ENCODE measurements around the gene RANGAP1. TPM values are rescaled to one million over a fixed set of nuclear protein-coding genes. Genes with fewer than 3 reads are reported as not detected.
A peak's percentile ranks its signal among the peaks of the same experiment; 100 is the strongest.

RANGAP1 gene
- total RNA-seq, 1 donor from 2014 or later, result 42.8 TPM

- ATAC-seq (ENCODE audit: poor library complexity) (no peak), DNase-seq (no peak)
- intact Hi-C loops (cut with DNase I), result no loop called here
Observed at GRCh38 chr22:41241133-41241676, 44.8 kb downstream of the RANGAP1 start.

GRCh38 chr22:41240377-41241132 lies 45.4 kb downstream of the RANGAP1 start, which contains the start of gene CHADL:
TSS of gene CHADL (minus strand) at chr22:41240931. CDS start at chr22:41240881, 50 bp downstream.
- intact Hi-C loops (cut with DNase I), result no loop called here
- DNase-seq, result no peak

GRCh38 chr22:41239443-41240128 lies 46.4 kb downstream of the RANGAP1 start:
- intact Hi-C loops (cut with DNase I), result no loop called here
- no peak for ATAC-seq (ENCODE audit: poor library complexity)

More at GRCh38 chr22:41240377-41241132, 45.4 kb downstream of the RANGAP1 start, which contains the start of gene CHADL:
- no peak for ATAC-seq (ENCODE audit: poor library complexity)

GRCh38 chr22:41238570-41239442 lies 47.2 kb downstream of the RANGAP1 start:
- intact Hi-C loops (cut with DNase I), result no loop called here
- DNase-seq, result no peak
- ATAC-seq (ENCODE audit: poor library complexity), result no peak

More at GRCh38 chr22:41239443-41240128, 46.4 kb downstream of the RANGAP1 start:
- DNase-seq, result no peak

- intact Hi-C loops (cut with DNase I), result no loop called here
- DNase-seq (peak; percentile 86), ATAC-seq (ENCODE audit: poor library complexity) (peak; percentile 68)
Observed at GRCh38 chr22:41237707-41238569, 48.0 kb downstream of the RANGAP1 start.

GRCh38 chr22:41237036-41237706 lies 48.8 kb downstream of the RANGAP1 start:
- intact Hi-C loops (cut with DNase I), result no loop called here
- no peak for ATAC-seq (ENCODE audit: poor library complexity)
- no peak for DNase-seq

- no peak for DNase-seq
- peak; percentile 30 for ATAC-seq (ENCODE audit: poor library complexity)
- intact Hi-C loops (cut with DNase I), result no loop called here
Observed at GRCh38 chr22:41234815-41235695, 50.9 kb downstream of the RANGAP1 start.

GRCh38 chr22:41231369-41231768 lies 54.6 kb downstream of the RANGAP1 start:
- intact Hi-C loops (cut with DNase I), result no loop called here
- ATAC-seq (ENCODE audit: poor library complexity) (no peak), DNase-seq (no peak)

GRCh38 chr22:41230401-41230785 lies 55.6 kb downstream of the RANGAP1 start:
- ATAC-seq (ENCODE audit: poor library complexity), result no peak
- intact Hi-C loops (cut with DNase I), result no loop called here
- no peak for DNase-seq

- ATAC-seq (ENCODE audit: poor library complexity) (peak; percentile 80), DNase-seq (peak; percentile 74)
- intact Hi-C loops (cut with DNase I), result no loop called here
Observed at GRCh38 chr22:41229730-41230400, 56.1 kb downstream of the RANGAP1 start.

- DNase-seq (no peak), ATAC-seq (ENCODE audit: poor library complexity) (no peak)
- intact Hi-C loops (cut with DNase I), result no loop called here
Observed at GRCh38 chr22:41229215-41229614, 56.8 kb downstream of the RANGAP1 start.

GRCh38 chr22:41226723-41227655 lies 59.0 kb downstream of the RANGAP1 start:
- DNase-seq (peak; percentile 63), ATAC-seq (ENCODE audit: poor library complexity) (peak; percentile 21)
- intact Hi-C loops (cut with DNase I), result no loop called here

GRCh38 chr22:41223535-41223934 lies 62.5 kb downstream of the RANGAP1 start:
- intact Hi-C loops (cut with DNase I), result no loop called here
- no peak for ATAC-seq (ENCODE audit: poor library complexity)
- no peak for DNase-seq

- ATAC-seq (ENCODE audit: poor library complexity), result no peak
Observed at GRCh38 chr22:41222846-41223507, 63.0 kb downstream of the RANGAP1 start.

More at GRCh38 chr22:41222846-41223507, 63.0 kb downstream of the RANGAP1 start:
- no peak for DNase-seq
- intact Hi-C loops (cut with DNase I), result no loop called here

Measured in Right ventricle myocardium superior (tissue), 1 donor.